Parathyroid adenoma (tissue), 2 donors: ENCODE results near the gene CDKL1.

Experiments
- H2AFZ ChIP-seq: fragments of 300-600 bp; sonication (generic); one replicate; pipeline ENCODE4 v1.7.0; 2017; ENCODE audit warnings: antibody characterized with exemption, mild to moderate bottlenecking
- H3K27ac ChIP-seq: fragments of 300-600 bp; sonication (generic); one replicate; pipeline ENCODE4 v1.7.0; 2017
- H3K27me3 ChIP-seq: fragments of 300-600 bp; sonication (generic); one replicate; pipeline ENCODE4 v1.7.0; 2017; ENCODE audit warnings: low read length; ENCODE audit not compliant: control insufficient read depth, insufficient read depth
- H3K36me3 ChIP-seq: fragments of 300-600 bp; sonication (generic); one replicate; pipeline ENCODE4 v1.7.0; 2017; ENCODE audit warnings: low read length; ENCODE audit not compliant: control insufficient read depth, insufficient read depth
- H3K4me1 ChIP-seq: fragments of 300-600 bp; sonication (generic); one replicate; pipeline ENCODE4 v1.7.0; 2017; ENCODE audit warnings: control low read depth
- H3K4me2 ChIP-seq: fragments of 300-600 bp; sonication (generic); one replicate; pipeline ENCODE4 v1.7.0; 2017; ENCODE audit warnings: low read length
- H3K4me3 ChIP-seq: fragments of 300-600 bp; sonication (generic); one replicate; pipeline ENCODE4 v1.7.0; 2017; ENCODE audit warnings: low read depth, low read length
- H3K79me2 ChIP-seq: fragments of 300-600 bp; sonication (generic); one replicate; pipeline ENCODE4 v1.7.0; 2017; ENCODE audit warnings: control low read depth
- H3K9ac ChIP-seq: fragments of 300-600 bp; sonication (generic); one replicate; pipeline ENCODE4 v1.7.0; 2017; ENCODE audit warnings: mild to moderate bottlenecking
- H3K9me3 ChIP-seq: fragments of 300-600 bp; sonication (generic); one replicate; pipeline ENCODE4 v1.7.0; 2017; ENCODE audit warnings: low read length; ENCODE audit not compliant: control insufficient read depth
- TF ChIP-seq, protein P1 (sequence below): fragments of 300-600 bp; sonication (generic); IDR thresholded peaks from one replicate; pipeline ENCODE4 v1.7.0; 2017; ENCODE audit warnings: antibody characterized with exemption, mild to moderate bottlenecking
- donor health status: primary hyperparathyroidism.

CDKL1 gene

GRCh38 chr14:50383618-50384225 lies 13.0 kb downstream of the CDKL1 start:
- Histone ChIP-seq H3K27ac (no peak overlapping the region), H2AFZ (no peak overlapping the region), H3K27me3 (no peaks in the 10 kb centered on the region), H3K4me1 (peaks cover 7% of the 10 kb centered on the region), H3K36me3 (no peaks in the 10 kb centered on the region), H3K9me3 (no peaks in the 10 kb centered on the region), H3K4me2 (no peak overlapping the region), H3K4me3 (no peak overlapping the region), H3K79me2 (no peaks in the 10 kb centered on the region), H3K9ac (no peak overlapping the region)
- TF ChIP-seq, protein P1, sequence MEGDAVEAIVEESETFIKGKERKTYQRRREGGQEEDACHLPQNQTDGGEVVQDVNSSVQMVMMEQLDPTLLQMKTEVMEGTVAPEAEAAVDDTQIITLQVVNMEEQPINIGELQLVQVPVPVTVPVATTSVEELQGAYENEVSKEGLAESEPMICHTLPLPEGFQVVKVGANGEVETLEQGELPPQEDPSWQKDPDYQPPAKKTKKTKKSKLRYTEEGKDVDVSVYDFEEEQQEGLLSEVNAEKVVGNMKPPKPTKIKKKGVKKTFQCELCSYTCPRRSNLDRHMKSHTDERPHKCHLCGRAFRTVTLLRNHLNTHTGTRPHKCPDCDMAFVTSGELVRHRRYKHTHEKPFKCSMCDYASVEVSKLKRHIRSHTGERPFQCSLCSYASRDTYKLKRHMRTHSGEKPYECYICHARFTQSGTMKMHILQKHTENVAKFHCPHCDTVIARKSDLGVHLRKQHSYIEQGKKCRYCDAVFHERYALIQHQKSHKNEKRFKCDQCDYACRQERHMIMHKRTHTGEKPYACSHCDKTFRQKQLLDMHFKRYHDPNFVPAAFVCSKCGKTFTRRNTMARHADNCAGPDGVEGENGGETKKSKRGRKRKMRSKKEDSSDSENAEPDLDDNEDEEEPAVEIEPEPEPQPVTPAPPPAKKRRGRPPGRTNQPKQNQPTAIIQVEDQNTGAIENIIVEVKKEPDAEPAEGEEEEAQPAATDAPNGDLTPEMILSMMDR: no peak

GRCh38 chr14:50381823-50382287 lies 14.8 kb downstream of the CDKL1 start:
- Histone ChIP-seq H3K79me2 (no peaks in the 10 kb centered on the region), H3K27ac (no peak overlapping the region), H3K4me1 (no peaks in the 10 kb centered on the region), H3K4me2 (no peak overlapping the region), H3K27me3 (no peaks in the 10 kb centered on the region), H3K9ac (no peak overlapping the region), H2AFZ (no peak overlapping the region), H3K9me3 (no peaks in the 10 kb centered on the region), H3K4me3 (no peak overlapping the region), H3K36me3 (no peaks in the 10 kb centered on the region)
- TF ChIP-seq, protein P1: no peak

GRCh38 chr14:50381008-50381407 lies 15.7 kb downstream of the CDKL1 start:
- no peak overlapping the region for H3K4me2 ChIP-seq
- TF ChIP-seq, protein P1: no peak
- no peak overlapping the region for H3K4me3 ChIP-seq
- H3K27ac ChIP-seq: no peak overlapping the region
- no peak overlapping the region for H3K9ac ChIP-seq
- H3K9me3 ChIP-seq: no peaks in the 10 kb centered on the region
- no peak overlapping the region for H2AFZ ChIP-seq
- H3K36me3 ChIP-seq: no peaks in the 10 kb centered on the region
- no peaks in the 10 kb centered on the region for H3K27me3 ChIP-seq
- H3K79me2 ChIP-seq: no peaks in the 10 kb centered on the region
- H3K4me1 ChIP-seq: no peaks in the 10 kb centered on the region

GRCh38 chr14:50380455-50380854 lies 16.2 kb downstream of the CDKL1 start:
- no peaks in the 10 kb centered on the region for H3K9me3 ChIP-seq
- H2AFZ ChIP-seq: no peak overlapping the region
- H3K79me2 ChIP-seq: no peaks in the 10 kb centered on the region
- H3K27me3 ChIP-seq: no peaks in the 10 kb centered on the region
- TF ChIP-seq, protein P1: no peak
- no peak overlapping the region for H3K9ac ChIP-seq
- no peaks in the 10 kb centered on the region for H3K4me1 ChIP-seq
- no peak overlapping the region for H3K4me3 ChIP-seq
- no peak overlapping the region for H3K4me2 ChIP-seq
- H3K36me3 ChIP-seq: no peaks in the 10 kb centered on the region
- H3K27ac ChIP-seq: no peak overlapping the region

DNA sequence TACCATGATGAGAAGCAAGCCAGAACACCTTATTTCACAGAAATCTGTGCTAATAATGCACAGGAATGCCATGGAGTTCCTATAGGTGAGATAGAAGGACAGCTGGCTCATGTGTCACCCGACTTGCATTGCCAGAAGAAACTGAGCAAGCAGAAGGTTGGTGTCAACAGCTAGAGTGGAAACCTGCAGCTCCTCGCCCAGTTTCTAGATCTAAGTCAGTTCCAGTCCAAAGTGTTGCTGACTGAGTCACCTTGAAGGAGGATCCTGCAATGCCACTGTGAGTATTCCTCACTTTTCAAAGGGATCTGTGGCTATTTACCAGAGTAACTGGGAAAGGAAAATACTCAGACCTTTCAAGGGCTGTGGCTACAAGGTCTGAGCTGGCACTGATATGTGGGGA lies 17.1 kb downstream of the CDKL1 start:
- Histone ChIP-seq H3K36me3 (no peaks in the 10 kb centered on the region), H3K4me2 (no peak overlapping the region), H3K27ac (no peak overlapping the region), H2AFZ (no peak overlapping the region), H3K9me3 (no peaks in the 10 kb centered on the region), H3K9ac (no peak overlapping the region), H3K4me1 (no peaks in the 10 kb centered on the region), H3K4me3 (no peak overlapping the region), H3K79me2 (no peaks in the 10 kb centered on the region), H3K27me3 (no peaks in the 10 kb centered on the region)
- TF ChIP-seq, protein P1: no peak
